Stimulated activated CD8-positive, alpha-beta memory T cell treated with anti-CD3 and anti-CD28 coated beads, Interleukin-2, amount 100 ng/mL, for 48 hours (primary cell): ENCODE measurements around the gene PRTG.
"Not testable (repeated sequence)": the region's sequence is repeated elsewhere in the genome, so short reads cannot be mapped to it uniquely, and the experiment has no call there.

ENCODE experiments used
- DNase-seq, 2 donors: peaks; one replicate each; pipeline ENCODE4 v3.0.0-alpha.2; 2020; ENCODE audit warnings: low read depth in 2 of 2

The PRTG gene

GRCh38 chr15:55630858-55631257, 112.1 kb downstream of the PRTG start:
- no peak for DNase-seq

DNA sequence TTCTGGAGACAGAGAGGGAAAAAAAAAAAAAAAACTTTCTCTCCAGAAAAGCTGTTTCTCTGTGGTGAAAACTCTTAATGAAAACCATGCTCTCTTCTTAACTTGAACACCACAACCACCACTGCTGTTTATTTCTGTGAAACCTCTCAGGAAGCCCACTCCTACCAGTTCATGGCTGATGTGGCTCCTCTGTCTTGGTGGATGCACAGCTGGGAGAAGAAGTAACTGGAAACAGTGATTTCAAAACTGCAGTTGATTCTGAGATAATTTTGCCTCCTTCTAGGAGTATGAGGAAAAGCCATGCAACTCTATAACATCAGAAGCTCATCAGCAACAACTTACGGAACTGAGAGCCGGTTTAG, 114.6 kb downstream of the PRTG start:
- DNase-seq: no peak

DNA sequence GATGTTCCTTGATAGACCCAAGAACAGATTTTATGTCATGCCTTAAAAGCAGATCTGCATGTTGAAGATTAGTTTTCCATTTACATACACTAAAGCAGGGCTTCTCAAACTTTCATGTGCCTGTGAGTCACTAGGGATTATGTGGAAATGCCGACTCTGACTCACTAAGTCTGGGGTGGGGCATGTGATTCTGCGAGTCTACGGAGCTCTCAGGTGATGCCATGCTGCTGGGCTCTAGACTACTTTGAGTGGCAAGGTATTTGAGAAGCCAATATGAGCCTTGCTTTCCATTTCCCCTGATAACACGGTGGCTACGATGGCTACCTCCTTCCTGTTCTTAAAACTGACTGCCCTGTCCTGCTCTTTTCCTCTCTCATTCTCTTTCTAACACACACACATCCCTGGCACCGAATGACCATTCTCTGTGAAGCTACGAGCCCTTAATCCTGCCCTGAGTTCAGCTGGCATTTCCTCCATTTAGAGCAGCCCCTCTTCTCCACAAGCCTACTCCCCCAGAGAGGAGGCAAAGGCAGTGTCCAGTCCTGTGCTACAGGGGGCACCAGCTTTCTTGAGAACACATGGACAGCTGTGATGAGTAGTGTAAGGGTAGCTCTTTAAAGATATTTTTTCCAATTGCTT, 115.1 kb downstream of the PRTG start:
- no peak for DNase-seq

- DNase-seq: no peak
These were observed 123.2 kb downstream of the PRTG start for GRCh38 chr15:55619783-55620182.

GRCh38 chr15:55618387-55618786, 124.6 kb downstream of the PRTG start:
- no peak for DNase-seq

DNA sequence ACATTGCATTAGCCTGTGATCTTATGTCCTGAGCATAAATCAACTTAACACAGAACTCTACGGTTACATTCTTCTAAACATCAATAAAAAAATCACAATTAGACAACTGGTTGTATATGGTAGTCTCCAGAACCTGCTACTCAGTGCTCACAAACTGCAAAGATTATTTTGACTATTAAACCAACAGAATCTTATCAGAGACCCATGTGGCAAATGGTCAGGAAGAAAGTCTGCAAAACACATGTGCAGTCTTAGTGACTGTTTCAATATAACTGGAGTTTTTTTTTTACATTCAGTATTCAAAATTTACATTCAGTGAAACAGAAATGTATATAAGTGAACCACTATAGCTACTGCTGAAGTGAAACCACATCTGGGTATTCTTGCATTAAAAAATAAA, 127.5 kb downstream of the PRTG start:
- DNase-seq: no peak

DNA sequence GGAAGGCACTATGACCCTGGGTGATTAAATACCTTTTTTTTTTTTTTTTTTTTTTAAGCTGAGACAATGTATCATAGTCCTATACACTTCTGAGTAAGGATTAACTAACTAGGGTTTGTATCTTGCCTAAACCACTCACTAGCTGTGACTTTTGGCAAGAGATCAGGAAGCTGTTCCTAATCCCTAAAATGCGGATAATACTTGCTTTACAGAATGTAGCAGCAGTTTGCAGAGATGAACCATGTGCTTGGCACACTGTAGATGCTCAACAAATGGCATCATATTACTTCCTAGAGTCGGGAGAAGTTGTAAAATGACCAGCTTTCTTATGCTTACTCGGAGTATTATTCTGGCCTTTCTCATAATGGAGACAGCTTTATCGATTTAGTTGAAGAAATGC, 129.2 kb downstream of the PRTG start:
- no peak for DNase-seq

DNA sequence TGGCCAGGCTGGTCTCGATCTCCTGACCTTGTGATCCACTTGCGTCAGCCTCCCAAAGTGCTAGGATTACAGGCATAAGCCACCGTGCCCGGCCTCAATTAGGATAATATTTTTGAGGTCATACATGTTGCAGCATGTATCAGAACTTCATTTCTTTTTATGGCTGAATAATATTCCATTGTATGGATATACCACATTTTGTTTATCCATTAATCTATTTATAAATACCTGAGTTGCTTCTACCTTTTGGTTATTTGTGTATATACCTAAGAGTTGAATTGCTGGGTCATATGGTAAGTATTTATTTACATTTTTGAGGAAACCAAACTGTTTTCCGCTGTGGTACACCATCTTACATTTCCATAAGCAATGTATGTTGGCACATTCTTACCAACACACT, 136.7 kb downstream of the PRTG start:
- no peak for DNase-seq

DNA sequence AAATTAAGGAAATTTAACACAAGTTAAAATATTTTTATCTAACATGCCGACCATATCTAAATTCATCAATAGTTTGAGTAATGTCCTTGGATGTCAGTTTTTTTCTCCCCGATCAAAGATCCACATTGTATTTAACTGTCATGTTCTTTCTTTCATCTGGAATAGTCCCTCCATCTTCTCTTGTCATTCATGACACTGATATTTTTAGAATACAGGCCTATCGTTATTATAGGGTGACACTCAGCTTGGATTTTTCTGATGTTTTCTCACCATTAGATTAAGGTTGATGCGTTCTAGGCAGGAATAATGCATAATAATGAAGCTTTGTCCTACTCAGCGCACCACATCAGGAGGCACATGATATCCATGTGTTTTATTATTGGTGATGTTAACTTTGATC, 141.6 kb downstream of the PRTG start:
- DNase-seq: no peak

DNA sequence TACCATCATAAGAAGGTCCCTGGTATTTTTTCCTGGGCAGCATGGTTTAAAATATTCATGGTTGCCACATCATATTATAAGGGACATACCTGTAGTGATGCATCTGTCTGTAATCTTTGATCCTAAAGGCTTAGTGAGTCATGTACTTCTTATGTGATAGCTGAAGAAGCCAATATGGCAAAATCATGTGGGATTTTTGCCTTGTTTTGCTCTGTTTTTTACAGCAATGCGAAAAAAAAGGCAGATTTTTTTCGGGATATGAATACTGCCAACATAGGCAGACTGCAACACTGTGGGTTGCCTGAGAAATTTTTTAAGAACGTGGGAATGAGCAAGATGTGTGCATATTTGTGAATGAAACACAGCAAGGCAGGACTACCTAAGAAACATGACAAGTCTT, 143.5 kb downstream of the PRTG start:
- DNase-seq: no peak

DNA sequence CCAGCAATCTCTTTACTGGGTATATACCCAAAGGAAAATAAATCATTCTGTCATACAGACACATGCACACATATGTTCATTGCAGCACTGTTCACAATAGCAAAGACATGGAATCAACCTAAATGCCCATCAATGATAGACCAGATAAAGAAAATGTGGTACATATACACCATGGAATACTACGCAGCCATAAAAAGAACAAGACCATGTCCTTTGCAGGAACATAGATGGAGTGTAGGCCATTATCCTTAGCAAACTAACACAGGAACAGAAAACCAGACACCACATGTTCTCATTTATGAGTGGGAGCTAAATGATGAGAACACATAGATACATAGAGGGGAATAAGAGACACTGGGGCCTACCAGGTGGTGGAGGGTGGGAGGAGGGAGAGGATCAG, 149.9 kb downstream of the PRTG start:
- DNase-seq: not testable (repeated sequence)

DNA sequence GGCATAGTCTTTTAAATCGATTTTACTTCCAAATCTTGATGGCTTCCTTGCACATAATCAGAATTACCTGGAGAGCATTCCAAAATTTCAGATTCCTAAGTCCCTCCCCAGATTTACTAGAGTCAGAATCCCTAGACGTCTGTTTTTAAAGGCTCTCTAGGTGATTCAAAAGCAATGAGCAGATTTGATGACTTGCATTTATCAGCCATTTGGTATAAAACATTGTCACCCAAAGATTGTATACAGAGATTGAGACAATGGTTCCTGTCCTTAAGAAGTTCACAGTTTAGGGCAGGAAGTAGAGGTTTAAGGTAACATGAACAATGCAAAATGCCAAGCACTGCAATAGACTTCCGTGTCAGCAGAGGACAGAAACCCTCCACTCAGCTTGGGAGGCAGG, 152.2 kb downstream of the PRTG start:
- DNase-seq: no peak

- DNase-seq: no peak
These were observed 153.7 kb downstream of the PRTG start for GRCh38 chr15:55589287-55589686.

DNA sequence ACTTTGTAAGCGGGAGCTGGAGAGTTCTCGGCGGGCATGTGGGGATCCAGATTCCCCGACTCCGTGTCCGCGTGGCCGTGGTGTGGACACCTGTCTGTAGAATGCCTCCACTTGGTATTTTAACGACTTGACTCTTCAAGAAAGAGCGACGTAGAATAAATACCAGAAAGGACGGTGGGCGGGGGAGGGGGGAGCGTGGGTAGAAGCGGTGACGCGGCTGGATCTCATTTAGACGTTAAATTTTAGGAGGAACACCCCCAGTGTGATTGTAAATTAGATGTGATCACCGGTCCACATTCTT, 154.2 kb downstream of the PRTG start:
- DNase-seq: no peak

DNA sequence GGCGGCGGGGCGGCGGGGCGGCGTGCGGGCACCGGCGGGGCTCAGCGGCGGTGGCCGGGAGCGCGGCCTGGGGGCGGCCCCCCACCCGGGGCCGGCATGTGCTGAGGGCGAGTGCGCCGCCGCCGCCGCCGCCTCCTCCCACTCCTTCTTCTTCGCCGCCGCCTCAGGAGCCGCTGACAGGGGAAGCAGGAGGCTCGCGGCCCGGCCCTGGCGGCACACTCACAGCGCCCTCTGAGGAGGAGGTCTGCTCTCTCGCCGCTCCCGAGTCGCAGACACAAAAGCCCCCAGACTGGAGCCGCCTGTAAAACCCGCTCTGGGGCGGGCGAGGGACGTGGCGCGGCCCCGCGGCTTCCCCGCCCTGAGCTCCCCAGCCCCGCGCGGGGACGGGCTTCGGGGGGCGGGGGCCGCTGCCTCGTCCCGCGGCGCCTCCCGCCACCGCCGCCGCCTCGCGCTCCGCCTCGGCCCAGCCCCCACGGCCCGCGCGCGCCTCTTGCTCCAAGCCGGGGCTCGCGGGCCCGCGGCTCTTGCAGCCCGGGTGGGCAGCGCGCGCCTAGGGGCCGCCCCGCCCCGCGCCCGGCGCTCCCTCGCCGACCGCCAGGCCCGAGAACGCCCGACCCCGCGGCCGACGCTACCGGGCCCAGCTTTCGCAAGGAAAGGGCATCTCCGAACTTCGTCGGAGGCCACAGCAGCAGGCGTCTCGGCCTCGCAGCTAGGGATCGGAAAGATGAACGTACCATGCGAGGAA, 154.7 kb downstream of the PRTG start, which contains the start of gene PYGO1:
Gene PYGO1 (minus strand): TSS at position 276 of the 745 bp plus-strand sequence. CDS start 462 bp downstream, outside the sequence.
- peak in 1 of 2 donors; percentile 31 for DNase-seq

GRCh38 chr15:55587321-55588069, 155.5 kb downstream of the PRTG start:
- DNase-seq: no peak

DNA sequence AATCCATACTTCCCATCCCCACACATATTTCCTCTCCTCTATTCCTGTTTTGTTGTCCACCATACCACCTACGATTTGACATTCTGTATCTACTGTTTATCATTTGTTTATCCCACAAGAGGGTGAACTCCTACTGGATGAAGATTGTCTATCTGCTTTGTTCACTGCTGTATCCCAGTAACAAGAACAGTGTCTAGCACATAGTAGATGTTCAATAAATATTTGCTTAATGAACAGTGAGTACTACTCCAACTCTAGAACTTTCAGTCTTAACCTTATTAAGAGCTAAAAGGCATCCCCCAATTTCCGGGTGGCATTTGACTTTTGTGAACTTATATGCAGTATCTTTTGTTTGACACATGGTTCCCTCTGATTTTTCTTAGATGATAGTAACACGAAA, 156.1 kb downstream of the PRTG start:
- DNase-seq: no peak

GRCh38 chr15:55576943-55577342, 166.0 kb downstream of the PRTG start:
- DNase-seq: no peak

DNA sequence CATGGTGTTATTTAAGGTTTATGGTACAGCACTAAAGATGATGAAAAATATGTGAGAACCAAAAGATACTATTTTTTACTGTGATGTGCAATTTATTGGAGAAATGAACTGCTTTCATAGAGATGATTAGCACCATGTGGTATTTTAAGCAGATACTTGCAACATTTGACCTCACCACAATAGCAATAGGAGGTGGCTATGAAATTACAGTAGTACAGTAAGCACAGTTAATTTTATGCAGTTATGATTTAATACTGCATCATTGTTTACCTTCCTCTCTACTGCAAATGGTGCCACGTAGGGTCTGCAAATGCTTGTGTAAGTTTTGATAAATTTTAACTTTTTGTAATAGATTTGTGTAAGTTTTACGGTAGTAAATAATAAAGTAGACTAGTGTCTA, 168.9 kb downstream of the PRTG start:
- DNase-seq: no peak

GRCh38 chr15:55573224-55573623, 169.7 kb downstream of the PRTG start:
- DNase-seq: no peak

- no peak for DNase-seq
These were observed 178.4 kb downstream of the PRTG start for GRCh38 chr15:55564347-55565145.

GRCh38 chr15:55562601-55563000, 180.4 kb downstream of the PRTG start:
- DNase-seq: no peak
